Kidney (tissue), 14 donors: ENCODE data around the gene SLC2A9. TPM values are rescaled to one million over a fixed set of nuclear protein-coding genes. Genes with fewer than 3 reads are reported as not detected.

ENCODE experiments used
- DNase-seq, 5 donors: peaks; one replicate each; pipeline ENCODE4 v3.0.0-alpha.2; 2013 to 2020
- FAIRE-seq: peaks from 2 replicates; lab custom pipeline; 2012; peaks lifted over from hg19 to GRCh38; lab: Jason Lieb, UNC
- H3K27ac ChIP-seq, 2 donors: one replicate each; pipeline ENCODE4 v1.7.0; 2013; ENCODE audit warnings: low read depth in 2 of 2, low read length in 2 of 2, inconsistent platforms in 1 of 2
- H3K27me3 ChIP-seq: one replicate; pipeline ENCODE4 v1.7.1; 2013; ENCODE audit warnings: low read length, inconsistent platforms; ENCODE audit not compliant: control insufficient read depth, insufficient read depth
- H3K36me3 ChIP-seq, 3 donors: one replicate each; pipeline versions ENCODE4 v1.7.0 to v1.7.1; 2013; ENCODE audit warnings: low read length in 3 of 3, control low read depth in 1 of 3, inconsistent platforms in 1 of 3; ENCODE audit not compliant: insufficient read depth in 3 of 3, control insufficient read depth in 2 of 3
- H3K4me1 ChIP-seq, 3 donors: one replicate each; pipeline versions ENCODE4 v1.7.0 to v1.7.1; 2013; ENCODE audit warnings: low read length in 3 of 3, inconsistent platforms in 1 of 3, low read depth in 1 of 3; ENCODE audit not compliant: control insufficient read depth in 2 of 3, insufficient read depth in 2 of 3
- H3K4me3 ChIP-seq, 3 donors: one replicate each; pipeline versions ENCODE4 v1.7.0 to v1.8.1; 2013; ENCODE audit warnings: low read length in 3 of 3, control low read depth in 1 of 3, inconsistent platforms in 1 of 3
- H3K9ac ChIP-seq, 3 donors: one replicate each; pipeline versions ENCODE4 v1.7.0 to v1.7.1; 2013; ENCODE audit warnings: low read length in 3 of 3, control low read depth in 1 of 3, inconsistent platforms in 1 of 3
- H3K9me3 ChIP-seq, 3 donors: one replicate each; pipeline versions ENCODE4 v1.7.0 to v1.7.1; 2013; ENCODE audit warnings: low read length in 3 of 3, control low read depth in 1 of 3, inconsistent platforms in 1 of 3; ENCODE audit not compliant: control insufficient read depth in 2 of 3, insufficient read depth in 1 of 3
- CTCF ChIP-seq: IDR thresholded peaks from 3 replicates; pipeline ENCODE4 v1.5.1; 2012; ENCODE audit warnings: mild to moderate bottlenecking, moderate library complexity, borderline replicate concordance; ENCODE audit not compliant: insufficient read depth; ENCODE audit errors: extremely low read depth
- intact Hi-C: fragments of 100-400 bp; cut with DNase I; formaldehyde crosslinking; loops from one replicate; pipeline ENCODE4 v1.11.1; 2022
- polyA plus RNA-seq: library from polyadenylated mRNA; stranded (reverse); fragments of 350-450 nt; fragmentation: Illumina TruSeq; extraction: RNeasy Lipid Tissue Mini Kit (QIAGEN cat#74804); gene quantifications from one replicate; pipeline ENCODE4 v1.2.3, GENCODE V29; 2014; ENCODE audit warnings: low read depth, low replicate concordance; ENCODE audit not compliant: insufficient read depth
- total RNA-seq: library from RNA; stranded (reverse); fragmentation: NEBNext Ultra II Directional; extraction: Animal tissue kit (Norgen Biotek cat#: 25700); gene quantifications from one replicate; pipeline ENCODE4 v1.2.1, GENCODE V29; 2021
- donor health status: control.
- donor health status: control.
- donor health status: control.
- donor health status: control.
- donor health status: control.
- donor health status: DM: yes; HTN: yes; CAD: no.
- donor health status: Normal renal cell carcinoma (clear cell type).

The SLC2A9 gene
- total and polyA plus RNA-seq, 2 donors from 2014 or later: 41.5 to 47.6 TPM

- no peak overlapping the region for H3K9ac ChIP-seq
- intact Hi-C loops: no loop called here
- no peaks in the 10 kb centered on the region for H3K9me3 ChIP-seq
- H3K4me1 ChIP-seq: peaks cover 0 to 5% (median 3%) of the 10 kb centered on the region in 3 donors
- H3K4me3 ChIP-seq: no peak overlapping the region
- H3K27ac ChIP-seq: no peak overlapping the region
- peak in 1 of 5 donors; percentile 16 for DNase-seq
- no peak for TF ChIP-seq CTCF
- H3K27me3 ChIP-seq: no peaks in the 10 kb centered on the region
- no peak for FAIRE-seq
- peaks cover 0 to 10% (median 0%) of the 10 kb centered on the region in 3 donors for H3K36me3 ChIP-seq
Measured at GRCh38 chr4:9947168-9948062, 73.9 kb downstream of the SLC2A9 start.

GRCh38 chr4:9946170-9946569 is 75.1 kb downstream of the SLC2A9 start:
- H3K4me1 ChIP-seq: peaks cover 0 to 5% (median 3%) of the 10 kb centered on the region in 3 donors
- peaks cover 0 to 17% (median 0%) of the 10 kb centered on the region in 3 donors for H3K36me3 ChIP-seq
- H3K9ac ChIP-seq: no peak overlapping the region
- H3K27me3 ChIP-seq: no peaks in the 10 kb centered on the region
- H3K9me3 ChIP-seq: no peaks in the 10 kb centered on the region
- no peak for TF ChIP-seq CTCF
- H3K27ac ChIP-seq: no peak overlapping the region
- intact Hi-C loops: no loop called here
- H3K4me3 ChIP-seq: no peak overlapping the region
- FAIRE-seq: no peak
- no peak for DNase-seq

GRCh38 chr4:9944431-9945425 is 76.6 kb downstream of the SLC2A9 start:
- H3K27ac ChIP-seq: no peak overlapping the region

More at GRCh38 chr4:9944431-9945425, 76.6 kb downstream of the SLC2A9 start:
- no peak overlapping the region for H3K4me3 ChIP-seq
- no peak overlapping the region for H3K9ac ChIP-seq
- peaks cover 0 to 23% (median 10%) of the 10 kb centered on the region in 3 donors for H3K36me3 ChIP-seq
- H3K27me3 ChIP-seq: no peaks in the 10 kb centered on the region
- no peaks in the 10 kb centered on the region for H3K9me3 ChIP-seq
- DNase-seq (peak in 1 of 5 donors; percentile 4), FAIRE-seq (no peak)
- peaks cover 0 to 5% (median 3%) of the 10 kb centered on the region in 3 donors for H3K4me1 ChIP-seq
- intact Hi-C loops: no loop called here
- no peak for TF ChIP-seq CTCF
